GM19438 (cell line): ENCODE measurements around the gene SPRYD4.
"Not testable (repeated sequence)": the region's sequence is repeated elsewhere in the genome, so short reads cannot be mapped to it uniquely, and the experiment has no call there.

Experiments
- ATAC-seq: cut with Tn5 transposase; IDR thresholded peaks from one replicate; pipeline ENCODE4 v1.9.1; 2021; ENCODE audit warnings: low read depth; ENCODE audit not compliant: unreplicated experiment

SPRYD4 gene

DNA sequence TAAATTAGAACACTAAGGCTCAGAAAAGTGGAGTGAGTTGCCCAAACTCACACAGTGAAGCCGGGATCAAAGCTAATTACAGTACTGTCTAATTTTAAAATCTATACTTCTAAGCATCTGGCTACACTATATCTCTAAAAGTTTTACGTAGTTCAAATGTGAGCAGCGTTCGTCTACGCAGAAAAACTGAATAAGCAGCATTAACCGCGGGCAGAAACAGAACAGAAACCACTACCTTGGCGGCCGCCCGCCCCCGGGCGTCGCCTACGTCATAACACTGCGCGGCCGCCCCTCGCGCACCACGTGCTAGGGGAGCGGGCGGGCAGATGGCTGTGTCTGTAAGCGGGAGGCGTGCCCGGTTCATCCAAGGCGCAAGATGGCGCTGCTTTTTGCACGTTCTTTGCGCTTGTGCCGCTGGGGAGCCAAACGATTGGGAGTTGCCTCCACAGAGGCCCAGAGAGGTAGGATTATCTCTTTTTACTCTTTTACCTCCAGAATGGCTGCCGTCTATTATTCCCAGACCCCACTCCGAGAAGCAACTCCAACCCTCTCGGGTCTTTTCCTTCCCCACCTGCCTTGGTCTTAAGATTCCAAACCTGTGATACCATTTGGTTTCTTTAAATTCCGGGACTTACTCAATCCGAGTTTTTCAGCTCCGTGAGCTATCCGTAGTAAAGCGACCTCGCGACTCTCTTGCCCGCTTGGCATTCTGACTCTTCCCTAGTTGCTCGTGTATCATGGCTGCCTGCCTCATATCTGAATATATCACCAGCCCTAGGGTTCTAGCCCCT is at the start of gene SPRYD4:
SPRYD4 (plus strand) TSS at position 363 of the 791 bp plus-strand sequence; CDS start at position 377, 14 bp downstream.
- peak; percentile 85 for ATAC-seq

DNA sequence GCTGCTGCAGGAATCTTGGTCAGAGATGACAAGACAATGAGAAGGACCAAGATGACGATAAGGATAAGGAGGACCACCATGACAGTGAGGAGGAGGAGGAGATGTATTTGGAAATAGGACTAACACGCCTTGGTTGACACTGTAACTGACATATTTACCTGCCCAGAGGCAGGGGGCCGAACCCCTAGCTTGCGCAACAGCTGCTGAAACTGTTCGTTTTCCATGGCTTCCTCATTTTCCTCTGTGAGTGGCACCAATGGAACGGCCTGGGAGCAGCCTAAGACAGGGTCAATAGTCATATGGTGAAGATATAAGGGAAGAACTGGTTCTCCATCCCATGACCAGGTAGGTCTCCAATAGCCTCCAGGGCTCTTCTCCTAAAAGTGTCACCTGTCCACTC is 48.0 kb upstream of the SPRYD4 start:
- ATAC-seq = no peak

DNA sequence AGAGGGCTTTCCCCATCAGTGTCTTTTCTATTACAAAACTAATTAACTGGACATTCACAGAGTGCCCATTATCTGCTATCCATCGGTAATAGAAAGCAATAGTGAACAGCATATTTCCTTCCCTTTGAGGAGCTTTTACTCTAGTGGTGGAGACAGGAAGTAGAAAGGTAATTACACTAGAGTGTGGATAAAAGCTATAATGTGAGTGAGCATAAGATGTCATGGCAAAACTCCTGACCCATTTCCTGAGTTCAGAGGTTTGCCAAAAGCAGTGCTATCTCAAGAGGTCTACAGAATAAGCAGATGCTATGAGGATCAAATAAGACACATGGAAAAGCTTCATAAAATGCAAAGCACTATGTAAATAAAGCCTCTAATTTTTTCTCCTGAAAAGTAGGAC is 43.2 kb upstream of the SPRYD4 start:
- no peak for ATAC-seq

DNA sequence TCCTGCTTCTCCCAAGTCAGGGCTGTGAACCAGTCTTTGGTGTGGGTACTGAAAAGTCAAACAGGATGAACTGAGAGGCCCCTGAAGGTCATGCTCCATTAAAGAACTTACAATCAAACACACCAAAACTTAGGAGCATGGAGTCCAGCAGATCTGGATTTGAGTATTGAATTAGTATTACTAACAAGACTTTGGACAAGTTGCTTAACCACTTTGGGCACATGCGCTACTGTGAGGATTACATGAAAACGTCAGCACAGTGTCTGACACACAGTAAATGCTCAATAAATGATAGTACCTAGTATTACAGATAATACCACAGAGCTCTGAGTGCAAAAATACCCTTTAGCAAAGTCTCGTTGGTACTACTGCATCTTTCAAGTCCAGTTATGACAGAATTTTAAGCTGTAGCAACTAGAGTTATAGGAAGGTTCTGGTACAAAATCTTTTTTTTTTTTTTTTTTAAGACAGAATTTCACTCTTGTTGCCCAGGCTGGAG is 42.4 kb upstream of the SPRYD4 start:
- ATAC-seq = no peak

DNA sequence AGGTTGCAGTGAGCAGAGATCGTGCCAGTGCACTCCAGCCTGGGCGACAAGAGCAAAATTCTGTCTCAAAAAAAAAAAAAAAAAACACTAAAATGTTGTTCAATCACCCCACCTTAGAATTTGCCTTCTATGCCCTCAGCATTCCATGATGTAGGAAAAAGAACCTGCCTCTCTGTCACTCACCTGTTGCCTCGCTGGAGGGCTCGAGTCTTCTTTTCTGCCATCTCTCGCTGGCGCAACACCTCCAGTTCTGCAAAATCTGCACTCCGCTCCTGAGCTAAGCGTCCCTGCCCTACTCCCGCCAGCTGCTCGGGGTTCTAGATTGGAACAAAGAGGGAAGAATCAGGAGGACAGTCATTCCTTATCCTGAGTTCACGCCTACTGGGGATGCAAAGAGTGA is 37.1 kb upstream of the SPRYD4 start:
- no peak for ATAC-seq

DNA sequence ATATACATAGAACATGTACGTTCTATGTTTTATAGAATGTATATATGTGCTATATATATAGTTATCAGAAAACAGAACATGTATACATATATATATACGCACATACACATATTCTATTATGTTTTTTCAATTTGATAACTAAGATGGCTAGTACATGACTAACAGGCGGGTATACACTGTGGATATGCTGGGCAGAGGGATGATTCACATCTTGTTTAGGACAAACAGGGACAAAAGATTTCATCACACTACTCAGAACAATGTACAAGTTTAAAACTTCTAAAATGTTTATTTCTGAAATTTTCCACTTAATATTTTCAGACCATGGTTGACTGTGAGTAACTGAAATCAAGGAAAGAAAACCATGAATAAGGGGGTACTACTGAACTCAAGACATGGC is 36.5 kb upstream of the SPRYD4 start:
- ATAC-seq = no peak

DNA sequence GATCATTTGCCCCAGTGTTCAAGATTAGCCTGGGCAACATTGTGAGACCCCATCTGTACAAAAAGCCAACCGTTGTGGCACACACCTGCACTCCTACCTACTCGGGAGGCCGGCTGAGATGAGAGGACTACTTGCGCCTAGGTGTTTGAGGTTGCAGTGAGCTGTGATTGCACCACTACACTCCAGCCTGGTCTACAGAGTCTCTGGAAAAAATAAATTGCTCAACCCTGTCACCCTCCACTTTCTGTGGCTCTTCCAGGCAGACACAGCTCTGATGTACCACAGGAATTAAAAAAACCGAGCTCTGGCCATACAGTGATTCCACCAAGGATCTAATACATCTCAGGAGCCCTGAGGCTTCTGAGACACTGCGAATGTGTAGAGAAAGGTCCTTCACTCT is 33.5 kb upstream of the SPRYD4 start:
- ATAC-seq = no peak

DNA sequence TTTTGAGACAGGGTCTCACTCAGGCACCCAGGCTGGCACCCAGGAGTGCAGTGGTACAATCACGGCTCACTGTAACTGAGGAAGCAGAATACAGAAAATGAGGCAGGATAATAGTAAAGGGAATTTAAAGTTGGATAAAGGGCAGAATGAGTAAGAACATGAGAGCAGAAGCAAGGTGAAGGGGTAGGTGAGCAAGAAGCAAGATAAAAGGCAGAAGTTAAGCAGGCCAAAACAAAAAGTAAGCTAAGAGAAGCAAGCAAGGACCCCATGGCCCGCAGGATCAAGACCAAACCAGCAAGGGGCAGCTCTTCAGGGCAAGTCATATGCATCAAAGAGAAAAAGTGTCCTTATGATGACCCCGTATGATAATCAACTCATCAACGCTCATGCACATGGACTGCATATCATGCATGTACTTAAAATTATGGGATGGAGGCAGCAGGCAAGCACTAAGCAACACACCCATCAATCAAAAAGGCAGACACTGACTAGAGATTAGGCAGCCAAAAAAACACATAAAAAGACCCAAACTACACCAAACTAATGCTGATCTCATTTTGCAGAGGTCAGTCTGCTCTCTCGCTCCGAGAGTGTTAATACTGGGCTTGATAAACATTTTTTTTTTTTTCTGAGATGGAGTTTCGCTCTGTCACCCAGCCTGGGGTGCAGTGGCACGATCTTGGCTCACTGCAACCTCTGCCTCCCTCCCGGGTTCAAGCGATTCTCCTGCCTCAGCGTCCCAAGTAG is 30.8 kb upstream of the SPRYD4 start:
- ATAC-seq = no peak

DNA sequence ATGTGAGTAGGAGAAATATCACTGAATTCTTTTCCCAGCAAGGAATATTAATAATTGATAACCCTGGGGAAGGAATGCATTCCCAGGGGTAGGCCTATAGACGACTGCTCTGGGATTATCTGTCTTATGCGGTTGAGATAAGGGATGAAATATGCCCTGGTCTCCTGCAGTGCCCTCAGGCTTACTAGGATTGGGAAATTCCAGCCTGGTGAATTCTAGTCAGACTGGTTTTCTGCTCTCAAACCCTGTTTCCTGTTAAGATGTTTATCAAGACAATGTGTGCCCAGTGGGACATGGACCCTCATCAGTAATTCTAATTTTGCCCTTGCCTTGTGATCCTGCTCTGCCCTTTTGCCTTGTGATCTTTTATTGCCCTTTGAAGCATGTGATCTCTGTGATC is 25.2 kb upstream of the SPRYD4 start:
- not testable (repeated sequence) for ATAC-seq

DNA sequence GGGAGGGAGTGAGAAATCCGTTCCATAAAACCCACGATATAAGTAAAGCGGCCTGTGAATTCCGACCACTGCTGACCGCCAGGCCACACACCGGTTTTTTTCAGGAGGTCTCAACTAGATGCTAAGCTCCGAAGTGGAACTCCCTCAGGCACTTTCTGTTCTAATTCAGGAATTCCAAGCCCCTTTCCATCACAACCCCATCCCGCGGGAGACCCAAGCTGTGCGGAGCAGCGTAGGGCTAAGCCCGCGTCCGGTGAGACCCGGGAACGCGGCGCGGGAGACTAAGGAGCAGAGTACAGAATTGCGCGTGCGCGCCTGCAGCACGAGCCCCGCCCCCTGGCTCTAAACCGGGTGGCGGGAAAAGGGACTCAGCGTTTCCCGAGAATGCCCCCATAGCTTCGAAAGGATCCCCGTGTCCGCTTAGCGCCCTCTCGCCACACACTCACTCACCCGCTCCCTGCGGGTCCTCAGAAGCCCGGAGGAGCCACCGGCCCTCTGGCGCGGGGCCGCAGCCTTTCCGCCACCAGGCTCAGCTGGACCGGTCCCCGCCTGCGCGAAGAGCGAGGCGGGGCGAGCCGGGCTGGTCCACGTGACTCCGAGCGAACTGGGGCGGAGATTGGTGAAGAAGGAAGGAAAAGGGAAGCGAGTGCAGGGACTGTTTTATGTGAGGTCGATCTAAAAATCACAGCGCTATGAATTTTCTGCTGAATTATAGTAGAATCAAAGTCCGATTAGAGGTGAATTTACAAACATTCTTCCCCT is 19.3 kb upstream of the SPRYD4 start, which contains the start of gene TIMELESS:
TIMELESS (minus strand) TSS at position 567 of the 762 bp plus-strand sequence. CDS start 15,256 bp downstream, outside the sequence.
- ATAC-seq = peak; percentile 97

DNA sequence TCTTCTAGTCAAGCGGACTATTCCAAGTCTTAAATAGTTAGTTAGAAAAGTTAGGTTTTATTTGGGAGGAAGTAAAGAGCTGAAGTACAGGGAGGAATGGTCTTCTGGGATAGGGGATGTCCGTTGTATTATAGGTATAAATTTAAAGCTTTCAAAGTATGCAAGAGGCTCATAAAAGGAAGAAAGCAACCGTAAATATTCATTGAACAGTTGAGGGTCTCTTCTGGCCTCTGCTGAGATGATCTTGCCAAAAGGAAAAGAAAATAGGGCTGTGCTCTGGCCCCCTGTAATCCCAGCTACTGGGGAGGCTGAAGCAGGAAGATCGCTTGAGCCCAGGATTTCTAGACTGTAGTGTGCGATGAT is 18.8 kb upstream of the SPRYD4 start:
- no peak for ATAC-seq

DNA sequence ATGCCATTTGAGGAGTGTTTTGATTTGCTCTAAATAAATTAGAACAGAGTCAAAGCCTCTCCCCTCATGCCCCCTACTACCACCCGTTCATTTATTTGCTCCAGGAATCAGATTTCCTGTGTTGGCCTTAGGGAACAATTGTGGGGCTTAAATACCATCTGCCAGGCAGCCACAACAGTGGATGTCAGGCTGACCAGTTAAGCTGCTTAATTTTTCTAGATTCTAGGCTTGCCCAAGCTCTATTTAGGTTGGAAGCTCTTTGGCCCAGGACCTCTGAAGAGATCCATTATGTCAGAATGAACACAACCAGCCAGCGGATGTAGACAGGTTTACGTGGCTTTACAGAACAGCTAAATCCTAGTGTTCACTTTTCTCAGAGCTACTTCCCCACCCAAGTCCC is 18.1 kb upstream of the SPRYD4 start:
- ATAC-seq = no peak

DNA sequence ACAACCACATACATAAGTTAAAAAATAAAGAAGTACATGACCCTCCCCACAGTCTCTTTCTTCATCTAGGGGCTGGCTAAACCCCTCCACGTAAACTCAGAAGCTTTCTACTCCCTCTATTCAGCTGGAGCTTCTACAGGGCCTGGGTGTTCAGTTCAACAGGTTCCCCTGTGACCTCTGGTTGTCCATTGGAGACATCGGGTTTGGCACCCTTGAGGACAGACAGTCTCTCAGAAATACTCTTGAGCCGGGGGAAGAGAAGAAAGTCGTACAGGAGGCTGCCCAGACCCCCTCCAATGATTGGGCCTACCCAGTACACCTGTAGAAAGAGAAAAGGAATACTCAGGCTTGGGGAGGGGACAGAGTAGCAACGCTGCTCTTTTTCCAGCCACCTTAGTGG is 17.2 kb upstream of the SPRYD4 start:
- ATAC-seq = no peak

DNA sequence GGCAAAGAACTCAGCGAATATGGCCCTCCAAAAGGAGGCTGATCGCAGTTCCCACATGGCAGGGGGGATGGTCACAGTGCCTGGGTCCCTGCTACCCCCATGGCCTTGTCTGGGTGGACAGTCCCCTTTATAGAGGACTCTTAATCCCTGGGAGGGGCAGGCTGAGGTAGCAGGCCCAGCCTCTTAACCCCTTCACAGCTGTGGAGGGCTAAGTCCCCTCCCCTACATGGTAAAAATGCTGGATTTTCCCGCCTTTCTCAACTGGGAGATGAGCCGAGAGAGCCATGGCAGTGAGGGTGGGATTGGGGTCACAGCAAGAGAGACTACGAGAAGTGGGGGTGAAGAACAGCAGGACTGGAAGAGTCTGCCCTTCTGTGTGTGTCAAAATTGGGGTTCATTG is 13.8 kb upstream of the SPRYD4 start, which contains the start of gene MIP:
MIP (minus strand) TSS at position 101 of the 400 bp plus-strand sequence; CDS start at position 57, 44 bp downstream.
- ATAC-seq = no peak

DNA sequence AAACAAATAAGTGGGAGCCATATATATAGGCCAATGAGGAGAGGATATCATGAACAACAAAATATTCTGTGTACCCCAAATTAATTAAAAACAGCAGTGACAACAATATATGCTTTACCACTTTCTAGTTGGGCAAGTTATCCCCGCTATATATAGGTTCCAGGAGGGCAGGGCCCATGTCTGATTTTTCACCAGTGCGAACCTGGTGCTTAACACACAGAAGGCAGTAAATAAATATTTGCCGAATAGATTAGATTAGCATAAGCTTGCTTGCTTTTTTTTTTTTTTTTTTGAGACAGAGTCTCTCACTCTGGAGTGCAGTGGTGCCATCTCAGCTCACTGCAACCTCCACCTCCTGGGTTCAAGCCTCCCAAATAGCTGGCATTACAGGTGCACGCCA is 10.6 kb upstream of the SPRYD4 start:
- ATAC-seq = no peak

DNA sequence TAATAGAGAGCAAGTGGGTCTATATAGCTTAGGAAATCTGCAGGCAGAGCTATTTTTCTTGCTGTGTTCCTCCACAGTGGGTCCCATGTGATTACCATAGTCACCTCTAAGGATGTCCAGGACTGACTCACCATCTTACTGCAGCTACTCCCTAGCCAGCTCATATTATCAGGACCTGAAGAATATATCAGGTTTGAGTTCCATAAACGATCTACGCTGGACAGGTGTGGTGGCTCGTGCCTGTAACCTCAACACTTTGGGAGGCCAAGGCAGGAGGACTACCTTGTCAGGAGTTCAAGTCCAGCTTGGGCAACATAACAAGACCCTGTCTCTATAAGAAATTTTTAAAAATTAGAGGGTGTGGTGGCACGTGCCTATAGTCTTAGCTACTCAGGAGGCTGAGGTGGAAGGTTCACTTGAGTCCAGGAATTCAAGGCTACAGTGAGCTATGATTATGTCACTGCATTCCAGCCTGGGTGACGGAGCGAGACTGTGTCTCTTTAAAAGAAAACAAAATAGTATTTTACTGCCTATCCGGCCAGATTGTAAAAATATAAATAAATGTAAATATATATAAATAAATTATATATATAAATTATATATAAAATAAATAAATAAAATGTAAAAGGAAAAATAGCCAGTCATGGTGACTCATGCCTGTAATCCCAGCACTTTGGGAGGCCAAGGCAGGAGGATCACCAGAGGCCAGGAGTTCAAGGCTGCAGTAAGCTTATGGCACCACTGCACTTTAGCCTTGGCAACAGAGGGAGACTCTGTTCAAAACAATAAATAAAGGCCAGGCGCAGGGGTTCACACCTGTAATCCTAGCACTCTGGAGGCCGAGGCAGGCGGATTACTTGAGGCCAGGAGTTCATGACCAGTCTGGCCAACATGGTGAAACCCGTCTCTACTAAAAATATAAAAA is 6.9 kb upstream of the SPRYD4 start:
- ATAC-seq = no peak

DNA sequence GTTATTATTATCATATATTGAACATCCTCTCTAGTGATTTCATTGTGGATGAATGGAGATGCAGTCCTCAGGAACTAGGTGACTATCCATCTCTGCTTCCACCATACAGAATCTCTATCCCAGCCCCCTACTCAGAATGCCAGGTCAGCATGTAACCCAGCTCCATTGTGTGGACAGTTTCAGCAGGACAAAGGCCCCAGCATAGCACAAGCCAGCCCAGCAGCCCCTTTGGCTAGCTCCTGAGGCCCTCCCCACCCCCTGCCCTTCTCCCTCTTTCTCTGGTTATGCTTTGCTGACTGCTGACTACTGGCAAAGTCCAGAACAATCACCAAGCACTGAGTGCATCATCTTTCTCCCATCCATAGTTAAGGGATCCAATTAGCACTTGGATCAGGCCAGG is 5.8 kb upstream of the SPRYD4 start:
- no peak for ATAC-seq

DNA sequence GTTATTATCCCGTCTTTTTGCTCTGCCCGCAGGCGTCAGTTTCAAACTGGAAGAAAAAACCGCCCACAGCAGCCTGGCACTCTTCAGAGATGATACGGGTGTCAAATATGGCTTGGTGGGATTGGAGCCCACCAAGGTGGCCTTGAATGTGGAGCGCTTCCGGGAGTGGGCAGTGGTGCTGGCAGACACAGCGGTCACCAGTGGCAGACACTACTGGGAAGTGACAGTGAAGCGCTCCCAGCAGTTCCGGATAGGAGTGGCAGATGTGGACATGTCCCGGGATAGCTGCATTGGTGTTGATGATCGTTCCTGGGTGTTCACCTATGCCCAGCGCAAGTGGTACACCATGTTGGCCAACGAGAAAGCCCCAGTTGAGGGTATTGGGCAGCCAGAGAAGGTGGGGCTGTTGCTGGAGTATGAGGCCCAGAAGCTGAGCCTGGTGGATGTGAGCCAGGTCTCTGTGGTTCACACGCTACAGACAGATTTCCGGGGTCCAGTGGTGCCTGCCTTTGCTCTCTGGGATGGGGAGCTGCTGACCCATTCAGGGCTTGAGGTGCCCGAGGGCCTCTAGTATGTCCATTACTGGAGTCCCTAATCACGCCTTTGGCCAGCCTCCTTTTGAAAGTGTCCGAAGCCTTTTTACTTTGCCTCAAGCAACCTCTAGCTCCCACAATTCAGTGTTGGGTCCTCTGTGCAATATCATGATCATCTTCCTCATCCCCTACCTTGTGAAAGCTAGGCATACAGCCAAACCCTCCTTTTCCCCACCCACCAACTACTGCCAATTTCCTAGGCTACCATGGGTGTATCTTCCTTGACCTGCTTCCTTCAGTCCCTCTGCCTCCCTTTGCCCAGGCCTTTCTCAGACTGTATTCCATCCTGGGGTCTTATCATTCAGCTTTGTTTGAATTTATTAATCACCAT is 891 bp downstream of the SPRYD4 start:
- no peak for ATAC-seq

DNA sequence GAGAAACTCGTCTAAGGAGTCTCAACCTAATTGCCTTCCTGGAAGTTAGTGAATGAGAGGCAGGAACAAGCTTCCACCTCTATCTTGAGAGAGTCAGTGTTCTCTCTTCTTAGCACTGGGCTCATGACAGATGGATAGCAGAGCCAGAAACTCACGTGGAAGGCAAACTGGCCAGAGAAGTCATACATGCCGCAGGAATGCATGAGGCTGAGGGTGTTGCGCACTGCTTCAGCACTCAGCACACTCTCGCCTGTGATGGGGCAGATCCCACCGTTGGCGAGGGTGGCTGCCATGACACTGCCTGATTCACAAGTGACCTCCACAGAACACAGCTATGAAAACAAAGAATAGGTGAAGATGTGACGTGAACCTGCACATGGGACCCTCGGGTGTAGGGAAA is 6.0 kb downstream of the SPRYD4 start:
- ATAC-seq = no peak
